Activated CD4-positive, alpha-beta memory T cell treated with anti-CD3 and anti-CD28 coated beads for 36 hours (primary cell): ENCODE results near the gene DFFB. TPM values are rescaled to one million over a fixed set of nuclear protein-coding genes. Genes with fewer than 3 reads are reported as not detected.

ENCODE experiments used
- CTCF ChIA-PET: fragments of 350-600 bp; sonication (Branson Sonifier 250); formaldehyde crosslinking; loops from one replicate; lab custom pipeline; 2021; ENCODE audit warnings: antibody characterized with exemption, inconsistent platforms; lab: Charles Lee
- POLR2A ChIA-PET: fragments of 350-600 bp; sonication (Branson Sonifier 250); formaldehyde crosslinking; loops from one replicate; lab custom pipeline; 2021; ENCODE audit warnings: antibody characterized with exemption; lab: Charles Lee
- DNase-seq: peaks from one replicate; pipeline ENCODE4 v3.0.0-alpha.2; 2020
- H3K27ac Mint-ChIP-seq: one replicate; pipeline ENCODE4 v1.8.0; 2021; ENCODE audit warnings: mixed read lengths
- H3K27me3 Mint-ChIP-seq: one replicate; pipeline ENCODE4 v1.8.0; 2021; ENCODE audit warnings: mixed read lengths
- H3K36me3 Mint-ChIP-seq: one replicate; pipeline ENCODE4 v1.8.0; 2021; ENCODE audit warnings: mixed read lengths
- H3K4me1 Mint-ChIP-seq: one replicate; pipeline ENCODE4 v1.8.0; 2021; ENCODE audit warnings: low read depth, mixed read lengths
- H3K4me3 Mint-ChIP-seq: one replicate; pipeline ENCODE4 v1.8.0; 2021; ENCODE audit warnings: mild to moderate bottlenecking, mixed read lengths
- H3K9me3 Mint-ChIP-seq: one replicate; pipeline ENCODE4 v1.8.0; 2021; ENCODE audit warnings: mixed read lengths
- intact Hi-C: fragments of 100-400 bp; cut with micrococcal nuclease; formaldehyde crosslinking; loops from one replicate; pipeline ENCODE4 v1.15.1; 2023
- total RNA-seq, 2 experiments: library from RNA; stranded (reverse); gene quantifications; one replicate each; pipeline ENCODE4 v1.2.3, GENCODE V29; 2021

DFFB gene
- total RNA-seq, 2 experiments from 2014 or later = 7.5 to 8.3 TPM

GRCh38 chr1:3880429-3881192, 23.3 kb downstream of the DFFB start:
- no peak for DNase-seq
- ChIA-PET CTCF (no interaction called here), POLR2A (no interaction called here)
- no peak overlapping the region for H3K27ac Mint-ChIP-seq
- peaks cover 37% of the 10 kb centered on the region for H3K36me3 Mint-ChIP-seq
- no peaks in the 10 kb centered on the region for H3K27me3 Mint-ChIP-seq
- intact Hi-C loops = no loop called here
- H3K4me3 Mint-ChIP-seq = no peak overlapping the region
- H3K9me3 Mint-ChIP-seq = peaks cover 8% of the 10 kb centered on the region
- H3K4me1 Mint-ChIP-seq = peaks cover 2% of the 10 kb centered on the region

- peaks cover 33% of the 10 kb centered on the region for H3K36me3 Mint-ChIP-seq
- no peaks in the 10 kb centered on the region for H3K27me3 Mint-ChIP-seq
- ChIA-PET POLR2A (no interaction called here), CTCF (no interaction called here)
- H3K4me1 Mint-ChIP-seq = peaks cover 2% of the 10 kb centered on the region
- H3K9me3 Mint-ChIP-seq = peaks cover 8% of the 10 kb centered on the region
- intact Hi-C loops = no loop called here
- no peak for DNase-seq
- no peak overlapping the region for H3K4me3 Mint-ChIP-seq
- no peak overlapping the region for H3K27ac Mint-ChIP-seq
Measured at GRCh38 chr1:3881193-3881480, 23.9 kb downstream of the DFFB start.

GRCh38 chr1:3883194-3883925, 26.1 kb downstream of the DFFB start:
- intact Hi-C loops = no loop called here
- no peaks in the 10 kb centered on the region for H3K27me3 Mint-ChIP-seq
- H3K27ac Mint-ChIP-seq = peak overlapping the region; percentile 23
- H3K4me3 Mint-ChIP-seq = no peak overlapping the region
- peaks cover 8% of the 10 kb centered on the region for H3K9me3 Mint-ChIP-seq
- CTCF ChIA-PET = interaction anchor here (0.6 kb wide), 1 partner anchor 263 kb away, joined by 4 read pairs; no protein-coding TSS in a partner anchor
- peaks cover 2% of the 10 kb centered on the region for H3K4me1 Mint-ChIP-seq
- DNase-seq = no peak
- POLR2A ChIA-PET = interaction anchor here (1.0 kb wide), 1 partner anchor 12 kb away, joined by 3 read pairs; no protein-coding TSS in a partner anchor
- peaks cover 40% of the 10 kb centered on the region for H3K36me3 Mint-ChIP-seq

GRCh38 chr1:3884966-3885365, 27.7 kb downstream of the DFFB start:
- Mint-ChIP-seq H3K4me1 (peaks cover 7% of the 10 kb centered on the region), H3K4me3 (no peak overlapping the region), H3K27me3 (no peaks in the 10 kb centered on the region), H3K27ac (no peak overlapping the region), H3K9me3 (no peaks in the 10 kb centered on the region), H3K36me3 (peaks cover 35% of the 10 kb centered on the region)
- ChIA-PET POLR2A (interaction anchor here (1.1 kb wide), 1 partner anchor 15 kb away, joined by 3 read pairs; the partner anchor contains the start of gene C1orf174), CTCF (interaction anchor here (1.2 kb wide), 1 partner anchor 27 kb away, joined by 3 read pairs; the partner anchor contains the start of gene DFFB)
- intact Hi-C loops = no loop called here
- no peak for DNase-seq

GRCh38 chr1:3885611-3886010, 28.3 kb downstream of the DFFB start:
- no peak overlapping the region for H3K4me3 Mint-ChIP-seq
- intact Hi-C loops = no loop called here
- peaks cover 13% of the 10 kb centered on the region for H3K4me1 Mint-ChIP-seq
- DNase-seq = no peak
- no peak overlapping the region for H3K27ac Mint-ChIP-seq
- ChIA-PET POLR2A (interaction anchor here (1.1 kb wide), 1 partner anchor 14 kb away, joined by 3 read pairs; the partner anchor contains the start of gene C1orf174), CTCF (no interaction called here)
- no peaks in the 10 kb centered on the region for H3K9me3 Mint-ChIP-seq
- H3K36me3 Mint-ChIP-seq = peaks cover 42% of the 10 kb centered on the region
- no peaks in the 10 kb centered on the region for H3K27me3 Mint-ChIP-seq

GRCh38 chr1:3886106-3886670, 28.9 kb downstream of the DFFB start:
- intact Hi-C loops = no loop called here
- no peaks in the 10 kb centered on the region for H3K9me3 Mint-ChIP-seq
- H3K4me3 Mint-ChIP-seq = no peak overlapping the region
- DNase-seq = no peak
- peaks cover 46% of the 10 kb centered on the region for H3K36me3 Mint-ChIP-seq
- H3K27me3 Mint-ChIP-seq = no peaks in the 10 kb centered on the region
- POLR2A ChIA-PET = interaction anchor here (1.1 kb wide), 1 partner anchor 13 kb away, joined by 3 read pairs; the partner anchor contains the start of gene C1orf174
- H3K4me1 Mint-ChIP-seq = peaks cover 19% of the 10 kb centered on the region
- CTCF ChIA-PET = no interaction called here
- H3K27ac Mint-ChIP-seq = no peak overlapping the region

- peaks cover 48% of the 10 kb centered on the region for H3K36me3 Mint-ChIP-seq
- CTCF ChIA-PET = no interaction called here
- POLR2A ChIA-PET = no interaction called here
- H3K4me3 Mint-ChIP-seq = no peak overlapping the region
- intact Hi-C loops = no loop called here
- DNase-seq = no peak
- no peak overlapping the region for H3K27ac Mint-ChIP-seq
- H3K9me3 Mint-ChIP-seq = no peaks in the 10 kb centered on the region
- peaks cover 23% of the 10 kb centered on the region for H3K4me1 Mint-ChIP-seq
- H3K27me3 Mint-ChIP-seq = no peaks in the 10 kb centered on the region
Measured at GRCh38 chr1:3886691-3887090, 29.4 kb downstream of the DFFB start.

- ChIA-PET POLR2A (no interaction called here), CTCF (no interaction called here)
- no peaks in the 10 kb centered on the region for H3K27me3 Mint-ChIP-seq
- no peak for DNase-seq
- intact Hi-C loops = no loop called here
- H3K4me1 Mint-ChIP-seq = peaks cover 31% of the 10 kb centered on the region
- H3K9me3 Mint-ChIP-seq = no peaks in the 10 kb centered on the region
- no peak overlapping the region for H3K4me3 Mint-ChIP-seq
- H3K36me3 Mint-ChIP-seq = peaks cover 50% of the 10 kb centered on the region
- no peak overlapping the region for H3K27ac Mint-ChIP-seq
Measured at GRCh38 chr1:3888301-3888700, 31.0 kb downstream of the DFFB start.

GRCh38 chr1:3889936-3890335, 32.7 kb downstream of the DFFB start:
- Mint-ChIP-seq H3K36me3 (peaks cover 41% of the 10 kb centered on the region), H3K4me1 (peaks cover 30% of the 10 kb centered on the region), H3K4me3 (peak overlapping the region; percentile 24), H3K27me3 (no peaks in the 10 kb centered on the region), H3K9me3 (no peaks in the 10 kb centered on the region), H3K27ac (peak overlapping the region; percentile 18)
- DNase-seq = peak; percentile 46
- intact Hi-C loops = no loop called here
- POLR2A ChIA-PET = interaction anchor here (1.0 kb wide), 1 partner anchor 103 kb away, joined by 3 read pairs; no protein-coding TSS in a partner anchor
- CTCF ChIA-PET = interaction anchor here (0.6 to 2.0 kb wide), 2 partner anchors 11 to 17 kb away, joined by 3 to 13 read pairs; partner anchors contain the start of gene C1orf174

GRCh38 chr1:3890389-3891328, 33.4 kb downstream of the DFFB start:
- DNase-seq = peak; percentile 38
- peak overlapping the region; percentile 79 for H3K27ac Mint-ChIP-seq
- H3K4me3 Mint-ChIP-seq = no peak overlapping the region
- no peaks in the 10 kb centered on the region for H3K9me3 Mint-ChIP-seq
- intact Hi-C loops = loop anchor here (1.0 kb wide), 1 partner anchor 10 kb away; the partner anchor contains the start of gene C1orf174
- H3K27me3 Mint-ChIP-seq = no peaks in the 10 kb centered on the region
- ChIA-PET CTCF (interaction anchor here (0.6 to 2.0 kb wide), 2 partner anchors 10 to 16 kb away, joined by 3 to 13 read pairs; partner anchors contain the start of gene C1orf174), POLR2A (interaction anchor here (1.0 kb wide), 1 partner anchor 103 kb away, joined by 3 read pairs; no protein-coding TSS in a partner anchor)
- H3K36me3 Mint-ChIP-seq = peaks cover 40% of the 10 kb centered on the region
- peaks cover 29% of the 10 kb centered on the region for H3K4me1 Mint-ChIP-seq

GRCh38 chr1:3891329-3891865, 34.1 kb downstream of the DFFB start:
- peaks cover 40% of the 10 kb centered on the region for H3K36me3 Mint-ChIP-seq
- DNase-seq = no peak
- ChIA-PET POLR2A (no interaction called here), CTCF (interaction anchor here (2.0 kb wide), 1 partner anchor 9 kb away, joined by 13 read pairs; the partner anchor contains the start of gene C1orf174)
- H3K4me1 Mint-ChIP-seq = peaks cover 33% of the 10 kb centered on the region
- no peaks in the 10 kb centered on the region for H3K9me3 Mint-ChIP-seq
- no peak overlapping the region for H3K4me3 Mint-ChIP-seq
- intact Hi-C loops = loop anchor here (1.0 kb wide), 1 partner anchor 9 kb away; the partner anchor contains the start of gene C1orf174
- no peaks in the 10 kb centered on the region for H3K27me3 Mint-ChIP-seq
- H3K27ac Mint-ChIP-seq = no peak overlapping the region
